ENCODE results near the gene TM9SF2. TPM values are rescaled to one million over a fixed set of nuclear protein-coding genes. Genes with fewer than 3 reads are reported as not detected.

TM9SF2 gene
- total and polyA plus RNA-seq, 2 of the 4 experiments (the other 2 are of a cell fraction), result 46.1 to 85.5 TPM

GRCh38 chr13:99545979-99546378 is 44.7 kb downstream of the TM9SF2 start:
- Histone ChIP-seq H4K20me1 (ENCODE audit: insufficient read depth, low read length) (no peaks in the 10 kb centered on the region), H2BK5ac (ENCODE audit: low read depth, low read length, poor library complexity, severe bottlenecking) (no peak overlapping the region), H3K4me2 (ENCODE audit: low read depth, low read length) (no peak overlapping the region), H3K9me3 (ENCODE audit: control insufficient read depth, insufficient read depth, low read length) (no peaks in the 10 kb centered on the region), H3K9me1 (ENCODE audit: insufficient read depth, low read length) (peaks cover 6% of the 10 kb centered on the region; the same call in 1 of the 2 replicates), H3K4me3 (ENCODE audit: insufficient read depth, low read depth, low read length) (no peak overlapping the region), H2BK20ac (ENCODE audit: low read depth, low read length) (no peak overlapping the region), H4K91ac (ENCODE audit: insufficient read depth, low read depth, low read length) (no peak overlapping the region), H2AFZ (replicated peaks; ENCODE audit: low read length, poor library complexity) (no peak overlapping the region), H2BK120ac (ENCODE audit: low read depth, low read length) (no peak overlapping the region), H3K23ac (ENCODE audit: low read depth, low read length) (no peak overlapping the region), H2BK15ac (ENCODE audit: low read depth, low read length) (no peak overlapping the region), H3K4me1 (ENCODE audit: control insufficient read depth, insufficient read depth, low read length) (no peaks in the 10 kb centered on the region), H3K4ac (ENCODE audit: low read depth, low read length) (no peak overlapping the region), H3K9ac (ENCODE audit: low read depth, low read length) (no peak overlapping the region), H3K18ac (ENCODE audit: low read depth, low read length) (no peak overlapping the region), H3K14ac (replicated peaks; ENCODE audit: low read depth, low read length) (no peak overlapping the region), H2AK9ac (replicated peaks; ENCODE audit: low read depth, low read length, poor library complexity) (no peak overlapping the region), H4K8ac (ENCODE audit: low read depth in 2 of 2, low read length in 2 of 2) (no peak overlapping the region), H4K5ac (ENCODE audit: low read depth, low read length) (no peak overlapping the region), H3K36me3 (ENCODE audit: control insufficient read depth, insufficient read depth, low read length) (peaks cover 30% of the 10 kb centered on the region), H2AK5ac (ENCODE audit: low read depth, low read length) (no peak overlapping the region), H3K56ac (ENCODE audit: extremely low read depth, insufficient read depth, low read length) (no peak overlapping the region), H3K27me3 (ENCODE audit: control insufficient read depth, insufficient read depth, low read length) (no peaks in the 10 kb centered on the region), H3K79me1 (ENCODE audit: low read depth in 1 of 2, low read length in 2 of 2) (0 out of 4 replicates have a peak, but pooled peaks cover 3 to 5% of the 10 kb centered on the region in 2 experiments), H3K27ac (ENCODE audit: insufficient read depth, low read length) (no peak overlapping the region)
- ChIA-PET CTCF (interaction anchor here (0.7 kb wide), 1 partner anchor 388 kb away, joined by 3 read pairs; no protein-coding TSS in a partner anchor), POLR2A (ENCODE audit: unreplicated experiment) (no interaction called here)
- DNase-seq (no peak), ATAC-seq (ENCODE audit: low read depth) (no peak)
- dilution Hi-C loops (cut with HindIII; ENCODE audit: low sequenced_read_pairs, unreplicated experiment), result no loop called here
- intact Hi-C loops (cut with micrococcal nuclease), result no loop called here
- in situ Hi-C loops (cut with MboI; ENCODE audit: low sequenced_read_pairs), result no loop called here
- no TSS peak for BruUV-seq (replicated peaks)
- no peak for TF ChIP-seq CHD1 (IDR thresholded peaks at IDR 0.05; ENCODE audit: low read depth, low read length)
- WGBS, 2 experiments (ENCODE audit: extremely low coverage in 2 of 2, insufficient read length in 1 of 2), result 100% methylated on average over 3 of the region's 7 CpGs; no CpG with 5 or more reads in 1 of the 2 experiments
